ENCODE results near the gene ATP5ME.
"Not testable (repeated sequence)": the region's sequence is repeated elsewhere in the genome, so short reads cannot be mapped to it uniquely, and the experiment has no call there.

The ATP5ME gene

GRCh38 chr4:655464-656151 is 18.5 kb downstream of the ATP5ME start:
- DNase-seq (ENCODE audit: low spot score) = no peak

- no peak for DNase-seq (ENCODE audit: low spot score)
These were observed 19.1 kb downstream of the ATP5ME start for GRCh38 chr4:654871-655463.

GRCh38 chr4:654503-654845 is 19.6 kb downstream of the ATP5ME start:
- DNase-seq (ENCODE audit: low spot score) = no peak

- no peak for DNase-seq (ENCODE audit: low spot score)
These were observed 20.1 kb downstream of the ATP5ME start for GRCh38 chr4:653831-654502.

- no peak for DNase-seq (ENCODE audit: low spot score)
These were observed 20.8 kb downstream of the ATP5ME start for GRCh38 chr4:653080-653821.

GRCh38 chr4:651884-652642 is 22.0 kb downstream of the ATP5ME start:
- no peak for DNase-seq (ENCODE audit: low spot score)

- DNase-seq (ENCODE audit: low spot score) = no peak
These were observed 22.9 kb downstream of the ATP5ME start for GRCh38 chr4:650951-651883.

GRCh38 chr4:650461-650860 is 23.6 kb downstream of the ATP5ME start:
- no peak for DNase-seq (ENCODE audit: low spot score)

GRCh38 chr4:649751-650310 is 24.2 kb downstream of the ATP5ME start:
- no peak for DNase-seq (ENCODE audit: low spot score)

- no peak for DNase-seq (ENCODE audit: low spot score)
These were observed 24.8 kb downstream of the ATP5ME start for GRCh38 chr4:649293-649625.

GRCh38 chr4:648579-649292 is 25.3 kb downstream of the ATP5ME start:
- no peak for DNase-seq (ENCODE audit: low spot score)

GRCh38 chr4:647481-647880 is 26.6 kb downstream of the ATP5ME start:
- no peak for DNase-seq (ENCODE audit: low spot score)

GRCh38 chr4:646460-646859 is 27.6 kb downstream of the ATP5ME start:
- DNase-seq (ENCODE audit: low spot score) = no peak

- DNase-seq (ENCODE audit: low spot score) = not testable (repeated sequence)
These were observed 31.7 kb downstream of the ATP5ME start for GRCh38 chr4:642366-642765.

- DNase-seq (ENCODE audit: low spot score) = no peak
These were observed 36.4 kb downstream of the ATP5ME start for GRCh38 chr4:637536-638280.

GRCh38 chr4:636628-637159 is 37.4 kb downstream of the ATP5ME start:
- DNase-seq (ENCODE audit: low spot score) = no peak

GRCh38 chr4:635851-636627 is 38.0 kb downstream of the ATP5ME start:
- no peak for DNase-seq (ENCODE audit: low spot score)

All from AG20443 (cell line).